HG03097 (cell line): Measurements from ENCODE around the gene KIRREL3.

Experiments used
- ATAC-seq: cut with Tn5 transposase; IDR thresholded peaks from one replicate; pipeline ENCODE4 v1.9.1; 2021; ENCODE audit not compliant: unreplicated experiment, low FRiP score

The KIRREL3 gene

DNA sequence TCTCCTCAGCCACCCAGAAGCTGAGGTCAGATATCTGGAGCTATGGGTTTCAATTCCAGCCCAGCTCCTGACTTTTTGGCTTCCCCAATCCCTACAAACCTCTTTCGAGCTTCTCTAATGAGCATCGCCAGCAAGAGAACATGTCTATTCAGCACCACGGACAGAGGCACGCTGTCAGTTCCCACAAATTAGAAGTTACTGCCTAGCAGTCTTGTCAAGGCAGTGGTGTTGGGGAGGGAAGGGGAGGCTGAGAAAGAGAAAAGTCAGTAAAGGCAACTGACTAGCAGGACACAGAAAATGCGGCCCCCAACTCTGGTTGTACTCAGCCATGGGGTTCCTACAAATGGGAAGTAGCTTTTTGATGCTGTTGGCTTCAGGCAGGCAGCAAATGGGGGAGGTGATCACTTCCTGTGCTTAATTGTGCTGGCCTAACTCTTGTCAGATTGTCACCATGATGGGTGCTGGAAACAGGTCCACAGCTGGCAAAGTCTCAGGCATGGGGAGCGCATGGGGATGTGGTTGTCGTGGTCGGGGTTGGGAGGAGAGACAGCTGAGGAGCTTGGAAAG lies 439.2 kb downstream of the KIRREL3 start:
- ATAC-seq, result no peak

DNA sequence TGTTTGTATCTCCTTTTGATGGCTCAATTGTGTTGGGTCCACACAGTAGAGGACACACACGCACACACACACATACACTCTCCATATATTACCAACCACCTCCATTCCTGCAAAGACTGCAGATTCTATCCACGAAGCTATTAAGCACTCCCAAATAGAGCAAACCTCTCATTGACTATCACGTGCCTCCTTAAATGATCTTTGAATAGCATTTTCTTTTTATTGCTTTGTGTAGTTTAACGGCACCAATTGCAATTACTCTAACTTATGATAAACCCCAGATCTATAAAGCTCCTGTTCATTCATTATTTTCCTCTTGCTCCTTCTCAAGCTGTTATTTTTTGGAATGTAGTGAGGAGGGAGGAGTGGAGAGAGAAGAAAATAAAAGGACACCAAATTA lies 440.3 kb downstream of the KIRREL3 start:
- ATAC-seq, result no peak

DNA sequence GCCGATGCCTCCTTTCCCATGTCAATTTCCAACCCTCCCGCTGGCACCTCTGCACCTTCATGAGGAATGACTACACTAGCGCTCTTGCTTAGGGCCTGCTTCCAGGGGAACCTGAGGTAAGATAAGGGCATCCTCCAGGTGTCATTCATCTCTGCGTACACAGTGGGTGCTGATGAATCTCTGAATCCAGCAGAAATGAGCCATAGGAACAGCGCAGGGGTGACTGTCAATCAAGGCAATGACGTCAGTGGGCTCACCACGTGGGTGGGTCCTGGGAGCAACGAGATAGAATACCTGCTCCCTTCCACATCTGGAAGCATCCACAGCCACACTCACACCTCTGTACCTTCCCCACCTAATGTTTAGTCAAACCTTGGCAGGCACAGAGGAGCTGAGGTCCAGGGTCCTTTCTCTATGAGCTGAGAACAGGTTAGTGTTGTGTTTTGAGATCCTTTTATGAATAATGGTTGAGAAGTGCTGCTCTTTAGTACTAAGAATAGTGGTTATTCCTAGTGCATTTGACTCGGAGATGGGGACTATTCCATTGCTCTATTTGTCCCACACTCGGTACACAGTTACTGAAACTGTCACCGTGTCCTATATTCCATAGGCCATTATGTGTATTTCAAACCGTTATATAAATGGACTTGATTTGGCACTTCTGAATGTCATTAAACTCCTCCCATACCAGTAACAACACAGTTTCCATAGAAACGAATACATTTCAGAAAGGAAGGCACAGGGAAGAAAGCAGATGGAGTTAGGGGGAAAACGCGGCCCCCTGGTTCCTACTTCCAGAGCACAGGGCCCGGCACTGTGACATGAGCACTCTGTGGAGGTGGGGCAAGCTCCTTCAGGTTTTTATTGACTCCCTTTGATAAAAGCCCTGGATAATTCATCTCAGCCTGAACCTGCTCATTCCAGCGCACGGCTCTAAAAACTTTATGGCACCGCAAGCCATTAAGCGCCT lies 451.7 kb downstream of the KIRREL3 start:
- no peak for ATAC-seq

DNA sequence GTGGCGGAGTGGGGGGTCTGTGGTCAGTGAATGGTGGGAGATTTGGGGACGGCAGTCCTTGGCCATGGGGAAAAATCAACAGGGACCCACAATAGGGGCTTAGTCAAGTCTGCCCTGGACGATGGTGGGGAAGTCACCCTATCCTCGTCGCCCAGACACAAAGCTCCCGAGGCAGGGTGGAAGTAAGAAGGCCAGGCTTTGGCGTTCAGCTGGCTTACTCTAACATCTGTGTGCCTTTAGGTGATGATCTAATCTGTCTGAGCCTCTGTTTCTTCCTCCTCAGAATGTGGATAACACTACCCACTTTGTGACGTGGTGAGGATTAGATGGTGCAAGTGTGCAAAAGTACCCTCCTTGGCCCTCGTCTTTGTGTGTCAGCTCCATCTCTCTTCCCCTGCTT lies 452.9 kb downstream of the KIRREL3 start:
- no peak for ATAC-seq

DNA sequence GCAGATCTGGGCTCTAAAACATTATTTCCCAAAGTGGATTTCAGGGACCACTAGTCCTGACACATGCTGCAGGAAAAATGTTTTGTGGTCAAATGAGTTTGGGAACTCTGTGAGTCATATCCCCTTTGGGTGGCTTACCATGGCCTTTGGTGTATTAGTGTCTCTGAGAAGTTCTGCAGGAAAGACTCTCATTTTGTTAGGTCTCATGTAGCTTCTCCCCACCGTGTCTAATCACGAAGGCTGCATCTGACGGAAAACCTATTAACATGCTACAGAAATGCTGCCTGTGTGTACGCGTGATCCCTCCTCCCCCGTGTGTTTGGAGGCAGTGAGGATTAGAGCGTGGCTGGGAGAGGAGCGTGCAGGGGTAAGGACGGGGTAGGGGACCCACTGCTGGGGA lies 453.4 kb downstream of the KIRREL3 start:
- no peak for ATAC-seq

DNA sequence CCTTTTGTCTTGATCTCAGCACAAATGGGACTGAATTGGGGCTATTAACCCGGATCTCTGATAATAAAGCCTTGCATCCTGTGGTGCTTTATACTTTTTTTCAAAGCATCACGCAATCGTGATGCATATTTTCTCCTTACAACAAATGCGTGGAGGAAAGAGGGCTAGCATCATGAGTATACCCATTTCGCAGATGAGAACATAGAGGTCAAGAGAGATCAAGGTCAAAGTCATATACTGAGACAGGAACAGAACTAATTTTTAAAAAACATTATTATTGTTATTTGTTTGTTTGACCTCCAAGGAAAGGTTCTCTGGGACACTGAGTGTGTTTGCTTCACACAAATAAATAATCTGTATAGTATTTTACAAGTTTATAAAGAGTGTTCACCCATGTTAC lies 453.9 kb downstream of the KIRREL3 start:
- no peak for ATAC-seq

DNA sequence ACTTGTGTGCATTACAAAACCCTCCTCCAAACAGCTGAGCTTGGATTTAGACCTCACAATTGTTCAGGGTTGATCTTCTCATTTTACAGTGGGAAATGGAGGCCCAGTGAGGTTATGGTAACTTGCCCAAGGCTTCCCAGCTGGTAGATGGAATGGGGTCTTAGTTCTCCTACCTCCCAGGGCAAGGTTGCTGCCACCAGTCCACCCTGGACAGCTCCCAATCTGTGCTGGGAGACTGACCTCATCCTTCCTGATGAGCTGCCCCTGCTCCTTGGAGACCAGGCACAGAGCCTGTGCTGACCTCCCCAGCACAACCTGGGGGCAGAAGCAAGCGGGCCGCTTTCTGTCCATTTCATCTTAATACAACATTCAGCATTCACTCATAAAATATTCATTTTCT lies 454.4 kb downstream of the KIRREL3 start:
- ATAC-seq, result no peak

DNA sequence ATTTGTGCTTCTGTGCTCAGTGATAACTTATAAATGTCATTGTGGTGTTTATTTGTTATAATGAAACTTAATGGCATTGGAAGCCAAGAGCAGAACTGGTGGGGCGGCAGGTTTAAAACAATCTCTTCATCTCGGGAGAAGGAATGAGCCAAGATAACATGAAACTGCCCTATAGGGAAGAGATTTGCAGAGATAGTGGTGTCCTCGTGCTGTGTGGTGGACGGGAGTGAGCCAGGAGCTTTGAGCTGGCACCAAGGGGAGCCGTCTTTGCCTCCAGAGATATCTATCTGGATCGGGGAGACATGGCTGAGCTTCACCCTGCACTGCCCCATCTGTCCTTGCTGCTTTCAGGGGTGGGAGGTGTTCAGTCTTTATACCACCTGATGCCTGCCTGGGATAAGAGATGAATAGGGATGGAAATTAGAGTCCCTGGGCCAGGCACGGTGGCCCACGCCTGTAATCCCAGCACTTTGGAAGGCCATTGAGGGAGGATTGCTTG lies 455.5 kb downstream of the KIRREL3 start:
- ATAC-seq, result no peak

DNA sequence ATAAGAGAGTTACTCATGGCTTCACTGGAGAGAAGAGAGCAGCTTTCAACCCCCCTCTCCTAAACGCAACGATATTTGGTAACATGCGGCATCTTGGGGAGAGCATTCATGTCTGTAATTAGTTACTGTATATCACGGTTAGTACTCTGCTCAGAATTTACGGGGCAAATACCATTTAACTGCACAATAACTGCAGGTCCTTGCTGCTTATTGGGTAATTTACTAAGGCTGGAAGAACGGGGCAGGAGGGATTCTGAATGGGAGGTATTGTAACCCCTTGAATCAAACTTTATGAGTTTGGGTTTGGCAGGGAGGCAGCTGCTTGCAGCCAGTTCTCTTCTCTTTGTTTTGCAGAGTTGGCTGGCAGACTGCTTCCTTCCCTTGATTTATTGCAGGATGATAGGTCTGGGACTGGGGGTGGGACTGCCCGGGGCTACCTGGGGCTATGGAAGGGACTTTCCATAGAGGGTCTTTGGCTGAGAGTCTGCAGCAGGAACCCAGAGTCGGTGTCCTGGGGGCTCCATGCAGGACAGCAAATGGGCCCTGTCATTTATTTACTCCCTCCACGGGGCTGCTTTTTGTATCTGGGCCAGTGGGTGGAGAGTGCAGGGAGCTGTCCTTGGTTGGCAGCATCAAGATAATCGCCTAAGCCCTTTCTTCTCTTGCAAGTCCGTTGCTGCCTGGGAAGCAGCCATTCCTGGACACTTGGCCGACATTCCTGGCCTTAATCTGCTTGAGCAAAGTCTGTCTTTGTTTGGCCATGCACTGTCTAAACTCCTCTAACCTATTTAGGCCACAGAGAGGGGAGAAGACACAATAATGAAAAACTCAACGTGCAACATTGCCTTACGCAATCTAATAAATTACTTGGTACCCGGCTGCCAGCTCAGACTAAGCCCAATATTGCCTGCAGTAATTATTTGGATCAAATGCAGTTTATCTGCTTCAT lies 456.2 kb downstream of the KIRREL3 start:
- ATAC-seq, result no peak

DNA sequence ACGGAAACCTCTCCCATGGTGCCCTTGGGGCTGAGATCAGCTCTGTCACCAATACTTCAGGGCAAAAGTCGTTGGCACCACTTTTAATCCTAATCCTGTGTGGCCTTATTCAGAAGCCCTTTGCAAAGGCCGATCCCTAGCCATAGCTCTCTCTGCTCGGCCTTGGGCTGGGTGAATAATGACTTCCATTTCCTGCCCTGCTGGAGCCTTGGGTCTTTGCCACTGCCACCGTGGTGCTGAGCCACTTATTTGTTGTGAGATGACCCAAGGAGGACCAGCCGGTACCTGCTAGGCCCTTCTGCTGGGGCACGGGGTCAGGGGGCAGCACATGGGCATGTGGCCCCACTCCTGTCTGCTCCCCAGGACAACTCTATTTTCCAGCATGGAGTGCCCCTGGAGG lies 456.9 kb downstream of the KIRREL3 start:
- no peak for ATAC-seq

DNA sequence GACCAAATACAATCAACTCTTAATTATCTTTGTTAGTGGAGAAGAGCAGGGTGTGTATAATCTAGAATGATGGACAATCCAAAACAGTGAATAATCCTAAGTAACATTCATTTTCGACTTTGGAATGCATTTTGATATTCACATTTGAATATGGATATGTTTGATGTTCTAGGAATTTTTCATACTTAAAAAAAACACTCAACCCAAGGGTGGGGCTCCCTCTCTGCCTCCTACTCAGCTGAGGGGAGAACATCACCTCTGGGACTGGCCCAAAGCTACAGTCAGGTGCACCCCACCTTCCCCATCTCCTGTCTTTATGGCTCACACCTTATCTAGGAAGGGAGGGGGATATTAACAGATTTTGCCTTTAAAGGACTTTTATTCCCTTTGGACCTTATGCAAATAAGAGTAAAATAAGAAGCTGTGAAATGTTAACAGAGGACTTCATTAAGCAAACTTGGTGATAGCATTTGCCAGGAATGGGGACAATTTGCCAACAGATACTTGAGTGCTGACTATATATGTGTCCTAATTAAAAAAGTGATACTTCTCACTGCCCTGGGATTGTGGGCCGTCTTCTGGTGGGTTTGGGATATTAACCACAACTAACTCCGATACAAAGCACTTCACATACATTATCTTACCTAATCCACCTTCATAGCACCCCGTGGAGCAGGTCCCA lies 458.1 kb downstream of the KIRREL3 start:
- ATAC-seq, result no peak

DNA sequence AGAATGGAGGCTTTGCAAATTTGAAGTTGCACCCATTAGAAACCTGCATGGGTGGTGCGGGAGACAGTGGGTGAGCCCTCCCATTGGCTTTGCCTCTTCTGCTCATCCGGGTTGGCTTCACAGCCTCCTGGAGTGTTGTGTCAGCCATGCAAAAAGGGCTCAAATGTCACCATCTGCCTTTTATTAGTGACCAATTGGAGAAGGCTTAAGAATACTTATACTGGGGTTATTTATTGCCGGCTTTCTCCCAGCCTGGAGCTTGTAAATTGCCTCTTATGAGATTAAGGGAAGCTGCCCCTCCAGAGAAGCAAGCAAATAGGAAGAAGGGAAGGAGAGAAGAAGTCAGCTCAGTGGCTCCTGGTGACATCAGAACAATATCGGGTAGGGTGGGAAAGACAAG lies 462.5 kb downstream of the KIRREL3 start:
- ATAC-seq, result no peak

DNA sequence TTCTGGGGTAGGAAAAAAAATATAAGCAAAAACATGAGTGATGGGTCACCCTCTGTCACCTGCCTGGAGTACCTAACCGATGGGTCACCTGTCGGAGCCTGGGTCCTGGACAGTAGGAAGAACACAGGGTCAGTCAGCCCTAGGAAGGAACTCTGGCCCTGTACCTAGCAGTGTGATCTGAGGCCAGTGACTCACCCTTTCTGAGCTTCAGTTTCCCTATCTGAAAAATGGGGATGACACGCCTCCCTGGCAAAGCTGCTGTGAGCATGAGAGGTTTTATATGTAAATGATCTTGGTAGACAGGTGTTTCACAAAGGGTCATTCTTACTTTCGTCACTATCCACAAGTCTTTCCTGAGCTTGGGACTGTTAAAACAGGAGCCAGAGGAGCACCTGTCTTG lies 463.1 kb downstream of the KIRREL3 start:
- ATAC-seq, result no peak

DNA sequence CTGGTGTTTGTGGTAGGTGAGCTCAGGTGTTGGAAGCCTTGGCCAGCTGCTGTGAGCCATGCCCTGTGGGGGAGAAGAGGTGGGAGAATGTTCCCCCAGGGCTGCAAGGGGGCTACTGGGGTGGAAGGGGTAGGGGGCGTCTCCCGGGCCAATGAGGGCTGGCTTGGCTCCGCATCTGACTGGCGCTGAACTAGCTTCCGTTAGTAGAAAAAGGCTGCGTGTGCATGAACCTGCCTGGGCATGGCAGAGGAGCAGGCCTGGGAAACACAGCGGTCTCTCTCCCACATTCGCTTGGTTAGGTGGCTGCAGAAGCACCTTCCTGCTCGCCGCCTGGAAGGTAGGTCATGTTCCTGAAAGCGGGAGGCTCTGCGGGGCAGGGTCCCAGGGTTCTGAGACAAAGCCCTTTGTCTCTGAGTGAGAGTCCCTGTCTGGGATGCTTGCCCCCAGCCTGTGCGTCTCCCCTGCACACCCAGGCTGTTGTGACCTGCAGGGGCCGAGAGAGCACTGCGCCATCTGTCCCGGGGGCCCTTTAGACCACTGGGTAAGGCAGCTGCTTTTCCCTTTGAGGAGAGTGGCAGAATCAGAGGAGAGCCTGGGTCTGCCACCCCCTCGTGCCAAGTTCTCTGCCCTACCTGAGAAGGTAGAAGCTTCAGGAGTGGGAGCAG lies 466.3 kb downstream of the KIRREL3 start:
- ATAC-seq, result no peak

DNA sequence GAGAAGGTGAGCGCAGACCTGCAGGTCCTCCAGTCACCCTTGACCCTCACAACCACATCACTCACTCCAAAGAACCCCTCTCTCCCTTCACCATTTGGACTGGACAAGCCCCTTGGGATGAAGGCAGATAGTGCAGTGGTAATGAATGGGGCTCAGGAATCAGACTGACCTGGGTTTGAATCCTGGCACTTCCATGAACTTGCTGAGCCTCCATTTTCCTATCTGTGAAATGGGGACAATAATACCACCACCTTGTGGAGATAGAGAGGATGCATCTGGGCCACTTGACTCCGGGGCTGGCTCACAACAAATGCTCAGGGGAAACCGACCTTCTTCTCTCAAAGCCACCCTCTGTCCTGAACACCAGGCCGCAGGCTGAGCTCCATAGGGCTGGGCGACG lies 467.0 kb downstream of the KIRREL3 start:
- ATAC-seq, result no peak

DNA sequence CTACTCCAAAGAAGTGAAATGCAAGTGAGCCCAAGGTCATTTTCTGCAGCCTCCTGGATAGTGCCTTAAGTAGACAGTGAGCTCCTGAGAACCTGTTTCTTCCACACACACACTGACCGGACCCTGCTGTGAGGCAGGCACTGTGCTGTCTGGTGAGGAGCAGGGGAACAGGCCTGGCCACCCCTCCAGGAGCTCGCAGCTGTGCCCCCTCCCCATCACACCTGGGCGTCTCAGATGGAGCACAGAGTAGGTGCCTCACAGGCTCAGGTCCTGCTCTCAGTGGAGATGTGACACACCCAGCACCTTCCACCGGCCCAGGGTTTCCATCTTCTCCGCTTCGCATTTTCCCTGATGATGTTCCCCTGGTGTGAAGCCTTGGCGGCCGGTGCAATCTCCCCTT lies 470.2 kb downstream of the KIRREL3 start:
- no peak for ATAC-seq

DNA sequence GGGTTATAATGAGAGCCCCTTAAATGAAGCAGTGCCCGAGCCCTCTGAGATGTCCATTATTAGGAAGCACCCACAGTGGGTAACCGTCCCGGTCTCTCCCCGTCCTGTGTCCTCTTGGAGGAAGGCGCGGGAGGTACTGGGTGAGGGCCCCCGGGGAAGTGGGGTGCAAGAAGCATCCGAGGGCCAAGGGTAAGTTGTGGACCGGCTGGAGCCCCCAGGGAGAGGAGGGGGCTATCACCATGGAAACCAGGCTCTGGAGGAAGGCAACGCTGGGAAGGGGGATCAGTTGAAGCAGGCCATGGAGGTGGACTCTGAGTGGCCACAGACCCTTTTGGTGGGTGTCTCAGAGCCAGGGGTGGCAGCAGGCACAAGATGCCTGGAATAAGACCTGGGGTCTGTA lies 471.5 kb downstream of the KIRREL3 start:
- no peak for ATAC-seq

DNA sequence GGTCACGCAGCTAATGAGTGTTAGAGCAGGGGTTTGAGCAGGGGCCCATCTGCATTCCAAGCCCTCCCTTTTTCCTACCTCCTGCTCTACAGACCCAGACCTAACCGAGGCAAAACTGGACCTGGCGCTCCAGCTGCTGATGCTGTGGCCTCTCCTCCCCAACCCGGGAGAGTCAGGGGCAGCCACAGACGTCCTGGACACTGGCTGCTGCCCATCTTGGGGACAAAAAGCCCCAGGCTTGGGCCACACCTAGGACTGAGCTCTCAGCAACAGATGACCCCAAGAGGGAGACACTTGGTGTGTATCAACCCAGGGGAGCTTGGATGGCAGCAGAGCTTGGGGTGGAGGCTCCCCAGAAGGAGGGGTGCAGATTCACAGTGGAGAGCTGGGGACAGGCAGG lies 472.5 kb downstream of the KIRREL3 start:
- ATAC-seq, result no peak

DNA sequence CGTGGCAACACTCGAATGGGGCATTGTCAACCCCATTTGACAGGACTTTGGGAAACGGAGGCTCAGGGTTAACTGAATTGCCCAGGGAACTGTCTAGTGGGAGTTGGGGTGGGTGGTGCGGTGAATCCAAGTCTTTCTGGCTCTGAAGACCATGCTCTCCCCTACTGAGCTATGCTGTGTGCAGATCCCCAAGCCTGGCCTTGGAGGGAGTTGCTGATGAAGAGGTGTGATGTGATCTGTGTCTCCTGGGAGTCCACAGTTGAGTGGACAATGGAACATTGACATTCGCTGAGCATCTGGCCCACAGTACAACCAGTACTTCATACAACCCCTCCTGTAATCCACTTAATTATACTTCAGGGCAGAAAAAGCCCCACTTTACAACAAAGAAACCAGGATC lies 472.9 kb downstream of the KIRREL3 start:
- ATAC-seq, result no peak

DNA sequence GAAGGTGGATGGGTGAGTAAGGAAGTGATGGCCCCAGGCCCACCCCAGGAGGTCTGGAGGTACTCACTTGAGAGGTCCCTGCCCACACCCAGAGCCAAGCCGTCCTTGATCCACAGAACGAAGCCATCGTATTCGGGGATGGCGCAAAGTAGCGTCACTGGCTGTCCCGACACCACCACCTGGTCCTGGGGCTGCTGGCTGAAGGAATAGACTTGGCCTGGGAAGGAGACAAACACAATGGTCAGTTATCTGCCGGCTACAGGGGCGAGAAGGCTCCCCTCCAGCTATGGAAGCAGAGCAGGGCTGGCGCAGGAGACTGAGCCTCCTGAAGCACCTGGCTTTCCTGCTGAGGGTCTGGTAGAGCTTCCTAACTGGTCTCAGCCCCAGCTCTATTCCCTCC lies 474.1 kb downstream of the KIRREL3 start:
- no peak for ATAC-seq
